BJ (cell line): ENCODE data around the gene MEF2D. TPM values are rescaled to one million over a fixed set of nuclear protein-coding genes. Genes with fewer than 3 reads are reported as not detected.
A peak's percentile ranks its signal among the peaks of the same experiment; 100 is the strongest.

Source experiments
- CTCF ChIA-PET: fragments of 350-600 bp; formaldehyde crosslinking; extraction: SDS; loops from one replicate; lab custom pipeline; 2021; ENCODE audit warnings: antibody characterized with exemption, inconsistent platforms; lab: Yijun Ruan, JAX
- POLR2A ChIA-PET: fragments of 300-600 bp; sonication (Branson Sonifier 250); formaldehyde crosslinking; extraction: SDS; loops from one replicate; lab custom pipeline; 2021; ENCODE audit warnings: antibody characterized with exemption; lab: Charles Lee
- DNase-seq: peaks from one replicate; pipeline ENCODE4 v3.0.0-alpha.2; 2011; ENCODE audit warnings: low read depth
- H3K27me3 ChIP-seq: 2 replicates; pipeline ENCODE4 v1.6.0; 2011; ENCODE audit warnings: low read length; ENCODE audit not compliant: control insufficient read depth, insufficient read depth
- H3K36me3 ChIP-seq: 2 replicates; pipeline ENCODE4 v1.5.1; 2011; ENCODE audit warnings: low read length; ENCODE audit not compliant: control insufficient read depth, insufficient read depth
- H3K4me3 ChIP-seq: 2 replicates; pipeline ENCODE4 v1.5.1; 2011; ENCODE audit warnings: low read depth, mild to moderate bottlenecking, control low read depth, low read length
- polyA plus RNA-seq: library from polyadenylated mRNA; depleted of rRNA; stranded (reverse); fragments of >200 nt; gene quantifications from 2 replicates; pipeline ENCODE4 v1.2.3, GENCODE V29; 2011
- TF ChIP-seq, protein P1 (sequence below): IDR thresholded peaks from 2 replicates; pipeline ENCODE4 v1.5.1; 2011; ENCODE audit warnings: low read depth, mild to moderate bottlenecking, control low read depth, inconsistent platforms, low read length, moderate library complexity; ENCODE audit not compliant: insufficient read depth

Gene MEF2D
- polyA plus RNA-seq, 1 experiment = 15.1 TPM

DNA sequence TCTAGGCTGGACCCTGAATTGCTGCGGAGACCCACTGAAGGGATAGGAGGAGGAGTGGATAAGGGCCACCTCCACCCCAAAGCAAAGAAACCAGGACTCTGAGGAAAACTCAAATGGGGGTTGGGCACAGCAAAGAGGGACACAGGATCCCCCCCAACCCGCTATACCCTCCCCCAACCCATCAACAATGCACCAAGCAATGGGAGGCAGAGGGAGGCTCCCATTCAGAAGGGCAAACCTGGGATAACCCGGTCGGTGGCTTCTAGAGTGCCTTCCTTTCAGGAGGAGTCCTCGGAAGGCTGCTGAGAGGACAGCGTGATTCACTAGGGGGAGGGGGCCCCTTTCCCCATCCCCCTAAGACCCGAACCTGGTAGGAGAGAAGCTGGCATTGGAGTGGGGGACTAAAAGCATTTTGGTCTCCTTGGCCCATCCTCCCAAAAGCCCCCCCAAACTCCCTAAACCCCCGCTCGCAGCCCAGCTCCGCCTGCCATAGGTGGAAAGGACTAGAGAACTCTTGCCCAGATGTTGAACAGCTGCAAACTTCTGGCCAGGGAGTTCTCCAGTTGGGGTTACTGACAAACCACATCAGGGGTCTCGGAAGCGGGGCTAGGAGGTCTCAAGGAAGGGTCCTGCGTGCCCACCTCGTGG lies 1.3 kb downstream of the MEF2D start:
- peaks cover 4% of the 10 kb centered on the region for H3K36me3 ChIP-seq
- ChIA-PET POLR2A (interaction anchor here (0.6 kb wide), 1 partner anchor 19 kb away, joined by 4 read pairs; no protein-coding TSS in a partner anchor), CTCF (interaction anchor here (1.6 to 5.8 kb wide), 3 partner anchors 9 to 114 kb away, joined by 3 to 29 read pairs (median 14); no protein-coding TSS in a partner anchor)
- H3K27me3 ChIP-seq = no peaks in the 10 kb centered on the region
- peak overlapping the region; percentile 99 for H3K4me3 ChIP-seq
- TF ChIP-seq, protein P1, sequence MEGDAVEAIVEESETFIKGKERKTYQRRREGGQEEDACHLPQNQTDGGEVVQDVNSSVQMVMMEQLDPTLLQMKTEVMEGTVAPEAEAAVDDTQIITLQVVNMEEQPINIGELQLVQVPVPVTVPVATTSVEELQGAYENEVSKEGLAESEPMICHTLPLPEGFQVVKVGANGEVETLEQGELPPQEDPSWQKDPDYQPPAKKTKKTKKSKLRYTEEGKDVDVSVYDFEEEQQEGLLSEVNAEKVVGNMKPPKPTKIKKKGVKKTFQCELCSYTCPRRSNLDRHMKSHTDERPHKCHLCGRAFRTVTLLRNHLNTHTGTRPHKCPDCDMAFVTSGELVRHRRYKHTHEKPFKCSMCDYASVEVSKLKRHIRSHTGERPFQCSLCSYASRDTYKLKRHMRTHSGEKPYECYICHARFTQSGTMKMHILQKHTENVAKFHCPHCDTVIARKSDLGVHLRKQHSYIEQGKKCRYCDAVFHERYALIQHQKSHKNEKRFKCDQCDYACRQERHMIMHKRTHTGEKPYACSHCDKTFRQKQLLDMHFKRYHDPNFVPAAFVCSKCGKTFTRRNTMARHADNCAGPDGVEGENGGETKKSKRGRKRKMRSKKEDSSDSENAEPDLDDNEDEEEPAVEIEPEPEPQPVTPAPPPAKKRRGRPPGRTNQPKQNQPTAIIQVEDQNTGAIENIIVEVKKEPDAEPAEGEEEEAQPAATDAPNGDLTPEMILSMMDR = no peak
- no peak for DNase-seq

DNA sequence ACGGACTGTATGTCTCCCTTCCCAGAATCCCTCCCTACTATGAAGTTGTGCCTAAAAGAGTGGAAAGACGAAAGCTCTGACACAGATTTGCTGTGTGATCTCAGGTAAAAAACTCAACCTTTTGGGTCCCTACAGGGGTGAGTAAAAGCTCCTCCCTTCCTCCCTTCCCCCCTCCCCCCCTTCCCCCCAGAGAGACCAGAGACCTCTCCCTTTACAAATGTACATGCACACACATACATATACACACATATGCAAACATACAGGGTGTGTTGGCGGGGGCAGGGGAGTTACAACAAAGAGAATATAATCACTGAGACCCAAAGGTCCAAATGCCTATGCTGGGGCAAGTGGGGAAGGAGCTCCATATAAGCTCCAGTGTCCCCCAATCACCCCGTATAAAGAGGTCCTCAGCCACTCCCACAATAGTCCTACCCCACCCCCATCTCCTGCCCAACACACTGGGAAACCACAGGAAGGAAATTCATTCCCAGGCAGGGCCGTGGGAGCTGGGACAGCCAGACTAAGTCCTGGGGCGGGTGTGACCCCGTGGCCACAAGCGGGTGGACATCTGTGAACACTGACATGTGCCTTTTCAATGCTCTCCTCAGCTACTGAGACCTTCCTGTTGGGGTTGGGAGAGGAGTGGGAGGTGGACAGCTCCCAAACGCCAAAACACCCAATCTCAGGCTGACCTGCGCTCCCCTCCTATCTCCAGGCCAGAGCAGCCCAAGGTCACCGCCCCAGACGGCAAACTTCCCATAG lies 2.0 kb downstream of the MEF2D start:
- H3K27me3 ChIP-seq = no peaks in the 10 kb centered on the region
- DNase-seq = no peak
- peak overlapping the region; percentile 99 for H3K4me3 ChIP-seq
- TF ChIP-seq, protein P1 = no peak
- H3K36me3 ChIP-seq = peaks cover 5% of the 10 kb centered on the region
- POLR2A ChIA-PET = no interaction called here
- CTCF ChIA-PET = interaction anchor here (0.9 to 5.8 kb wide), 5 partner anchors 8 to 113 kb away, joined by 3 to 29 read pairs (median 5); no protein-coding TSS in a partner anchor

DNA sequence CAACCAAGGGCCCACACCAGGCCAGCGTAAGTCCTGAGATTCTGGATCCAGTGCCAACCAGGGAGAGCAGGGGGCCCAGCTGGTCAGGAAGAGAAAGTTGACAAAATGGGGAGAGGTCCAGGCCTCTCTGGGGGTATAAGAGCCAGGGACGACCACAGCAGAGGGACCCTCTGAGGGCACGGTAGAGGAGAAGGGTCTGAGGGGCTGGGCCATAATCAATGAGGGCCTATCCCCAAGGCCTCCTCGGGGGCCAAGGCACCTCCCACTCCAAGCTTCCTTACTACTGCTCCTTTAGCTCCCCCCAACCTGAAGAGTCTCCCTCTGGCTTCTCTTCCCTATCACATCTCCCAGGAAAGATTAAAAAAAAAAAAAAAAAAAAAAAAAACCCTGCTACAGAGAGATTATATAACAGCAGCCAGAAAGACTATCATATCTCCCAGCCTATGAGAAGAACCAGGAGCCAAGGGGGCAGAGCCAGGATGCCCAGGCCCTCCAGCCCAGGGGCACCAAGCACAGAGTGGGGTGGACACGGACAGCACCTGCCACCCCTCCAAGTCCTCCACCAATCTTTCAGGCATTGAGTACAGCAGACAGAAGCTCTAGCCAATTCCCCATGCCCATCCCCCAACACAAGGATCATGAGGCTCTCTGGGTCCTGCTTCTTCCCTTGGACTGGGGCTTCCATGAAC lies 2.7 kb downstream of the MEF2D start:
- Histone ChIP-seq H3K27me3 (no peaks in the 10 kb centered on the region), H3K4me3 (peak overlapping the region; percentile 99; the same call in 1 of the 2 replicates), H3K36me3 (peaks cover 5% of the 10 kb centered on the region)
- ChIA-PET POLR2A (no interaction called here), CTCF (interaction anchor here (0.9 to 5.8 kb wide), 6 partner anchors 8 to 112 kb away, joined by 4 to 29 read pairs (median 5); no protein-coding TSS in a partner anchor)
- TF ChIP-seq, protein P1 = no peak
- no peak for DNase-seq

DNA sequence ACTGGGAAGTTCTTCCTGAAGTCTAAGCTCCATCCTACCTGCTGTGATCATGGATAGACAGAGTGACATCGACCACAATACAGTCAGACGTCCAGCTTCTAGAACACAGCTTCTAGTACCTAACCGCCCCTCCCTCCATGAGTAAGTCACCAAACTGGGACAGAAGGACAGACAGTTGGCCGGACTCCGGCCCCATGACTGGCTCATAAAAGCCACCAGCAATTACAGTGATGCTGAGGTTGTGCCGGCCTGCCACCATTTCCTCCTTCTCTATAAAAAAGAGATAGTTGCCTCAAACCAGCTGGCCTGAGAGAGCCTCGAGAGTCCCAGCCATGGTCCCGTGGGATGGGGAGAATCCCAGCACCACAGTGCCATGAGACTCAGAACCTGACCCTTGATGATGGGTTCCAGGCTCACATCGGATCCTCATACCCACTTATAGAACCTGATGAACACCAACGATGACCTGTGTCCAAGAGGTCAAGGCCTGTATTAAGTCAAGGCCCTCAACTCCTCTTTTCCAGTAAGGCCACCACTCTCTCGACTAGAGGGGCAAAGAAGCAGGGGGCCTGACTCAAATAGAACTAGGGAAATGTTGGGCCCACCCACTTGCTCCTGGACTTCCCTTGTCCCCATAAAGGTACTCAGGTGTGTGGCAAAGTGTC lies 3.4 kb downstream of the MEF2D start:
- CTCF ChIA-PET = interaction anchor here (0.6 to 1.9 kb wide), 6 partner anchors 9 to 112 kb away, joined by 3 to 8 read pairs (median 4); no protein-coding TSS in a partner anchor
- no peak overlapping the region for H3K4me3 ChIP-seq
- no peaks in the 10 kb centered on the region for H3K27me3 ChIP-seq
- no peak for DNase-seq
- POLR2A ChIA-PET = interaction anchor here (0.6 kb wide), 1 partner anchor 426 kb away, joined by 3 read pairs; no protein-coding TSS in a partner anchor
- TF ChIP-seq, protein P1 = no peak
- peaks cover 5% of the 10 kb centered on the region for H3K36me3 ChIP-seq
